ENCODE results near the gene OTULIN. TPM values are rescaled to one million over a fixed set of nuclear protein-coding genes. Genes with fewer than 3 reads are reported as not detected.
A peak's percentile ranks its signal among the peaks of the same experiment; 100 is the strongest.

Gene OTULIN
- total and polyA plus RNA-seq, 2 of the 13 experiments (the other 11 are each of a cell fraction or from before 2014, with no cell fraction given): 7.0 to 34.8 TPM

DNA sequence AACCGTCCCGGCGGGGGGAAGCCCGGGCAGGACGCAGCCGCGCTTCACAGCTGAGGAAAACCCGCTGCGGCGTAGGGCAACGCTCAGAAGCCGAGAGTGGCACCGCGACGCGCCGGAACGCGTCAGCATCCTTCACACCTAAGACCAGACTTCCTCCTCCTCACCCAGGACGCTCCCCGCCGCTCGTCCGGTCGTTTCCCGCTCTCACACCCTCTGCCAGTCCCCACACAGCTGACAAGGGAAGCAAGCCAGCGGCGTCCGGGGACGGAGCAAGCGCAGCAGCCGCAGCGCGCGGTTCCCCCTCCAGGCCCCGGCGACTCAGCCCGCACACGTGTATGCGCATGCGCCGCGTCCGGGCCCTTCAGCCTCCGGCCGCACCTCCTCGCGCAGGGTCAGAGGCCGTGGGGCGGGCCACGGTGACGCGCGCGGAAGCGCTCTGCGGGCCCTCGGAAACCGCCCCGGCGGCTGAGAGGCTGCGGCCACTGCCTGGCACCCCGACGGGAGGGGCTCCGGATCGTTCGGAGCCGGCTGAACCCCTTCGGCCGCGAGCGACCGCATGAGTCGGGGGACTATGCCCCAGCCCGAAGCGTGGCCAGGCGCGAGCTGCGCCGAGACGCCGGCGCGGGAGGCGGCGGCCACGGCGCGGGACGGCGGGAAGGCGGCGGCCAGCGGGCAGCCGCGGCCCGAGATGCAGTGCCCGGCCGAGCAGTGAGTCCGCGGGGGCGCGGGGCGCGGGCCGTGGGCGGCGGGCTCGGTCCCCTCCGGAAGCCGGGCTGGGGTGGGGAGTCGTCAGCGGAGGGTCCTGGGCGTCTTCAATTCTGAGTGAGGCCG, at the start of gene OTULIN (continued):
- TF ChIP-seq, protein P1, sequence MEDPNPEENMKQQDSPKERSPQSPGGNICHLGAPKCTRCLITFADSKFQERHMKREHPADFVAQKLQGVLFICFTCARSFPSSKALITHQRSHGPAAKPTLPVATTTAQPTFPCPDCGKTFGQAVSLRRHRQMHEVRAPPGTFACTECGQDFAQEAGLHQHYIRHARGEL (CRISPR knock-in tag; IDR thresholded peaks at IDR 0.05): peak; percentile 90
- TF ChIP-seq ZNF562 (CRISPR knock-in tag; IDR thresholded peaks at IDR 0.05; ENCODE audit: borderline replicate concordance) (no peak), ZNF670 (CRISPR knock-in tag; IDR thresholded peaks at IDR 0.05; ENCODE audit: borderline replicate concordance) (no peak), FOXM1 (CRISPR knock-in tag; IDR thresholded peaks at IDR 0.05) (no peak), RFXAP (CRISPR knock-in tag; IDR thresholded peaks at IDR 0.05; ENCODE audit: borderline replicate concordance) (no peak), FOXK2 (IDR thresholded peaks at IDR 0.05) (no peak), ZFP41 (CRISPR knock-in tag; IDR thresholded peaks at IDR 0.05; ENCODE audit: borderline replicate concordance) (peak; percentile 56; the same call in 1 of the 2 replicates), ZSCAN9 (CRISPR knock-in tag; IDR thresholded peaks at IDR 0.05; ENCODE audit: borderline replicate concordance) (peak; percentile 74), RFX3 (CRISPR knock-in tag; IDR thresholded peaks at IDR 0.05) (no peak), ETV6 (CRISPR knock-in tag; conservative IDR thresholded peaks at IDR 0.05) (no peak; the same call in 1 of the 2 replicates), ZNF737 (CRISPR knock-in tag; IDR thresholded peaks at IDR 0.05; ENCODE audit: borderline replicate concordance) (no peak), PRMT3 (CRISPR knock-in tag; IDR thresholded peaks at IDR 0.05; ENCODE audit: borderline replicate concordance, low read depth) (peak; percentile 45; the same call in 1 of the 2 replicates), ZNF121 (CRISPR knock-in tag; IDR thresholded peaks at IDR 0.05) (peak; percentile 72), ADNP (CRISPR knock-in tag; IDR thresholded peaks at IDR 0.05) (no peak), RNF2 (conservative IDR thresholded peaks at IDR 0.05; ENCODE audit: low read depth) (peak; percentile 95), ZNF768 (CRISPR knock-in tag; IDR thresholded peaks at IDR 0.05) (peak; percentile 72; the same call in 1 of the 2 replicates)
- TF ChIP-seq, protein P2, sequence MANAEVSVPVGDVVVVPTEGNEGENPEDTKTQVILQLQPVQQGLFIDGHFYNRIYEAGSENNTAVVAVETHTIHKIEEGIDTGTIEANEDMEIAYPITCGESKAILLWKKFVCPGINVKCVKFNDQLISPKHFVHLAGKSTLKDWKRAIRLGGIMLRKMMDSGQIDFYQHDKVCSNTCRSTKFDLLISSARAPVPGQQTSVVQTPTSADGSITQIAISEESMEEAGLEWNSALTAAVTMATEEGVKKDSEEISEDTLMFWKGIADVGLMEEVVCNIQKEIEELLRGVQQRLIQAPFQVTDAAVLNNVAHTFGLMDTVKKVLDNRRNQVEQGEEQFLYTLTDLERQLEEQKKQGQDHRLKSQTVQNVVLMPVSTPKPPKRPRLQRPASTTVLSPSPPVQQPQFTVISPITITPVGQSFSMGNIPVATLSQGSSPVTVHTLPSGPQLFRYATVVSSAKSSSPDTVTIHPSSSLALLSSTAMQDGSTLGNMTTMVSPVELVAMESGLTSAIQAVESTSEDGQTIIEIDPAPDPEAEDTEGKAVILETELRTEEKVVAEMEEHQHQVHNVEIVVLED (CRISPR knock-in tag; IDR thresholded peaks at IDR 0.05; ENCODE audit: borderline replicate concordance): peak; percentile 88
- TF ChIP-seq, protein P3, sequence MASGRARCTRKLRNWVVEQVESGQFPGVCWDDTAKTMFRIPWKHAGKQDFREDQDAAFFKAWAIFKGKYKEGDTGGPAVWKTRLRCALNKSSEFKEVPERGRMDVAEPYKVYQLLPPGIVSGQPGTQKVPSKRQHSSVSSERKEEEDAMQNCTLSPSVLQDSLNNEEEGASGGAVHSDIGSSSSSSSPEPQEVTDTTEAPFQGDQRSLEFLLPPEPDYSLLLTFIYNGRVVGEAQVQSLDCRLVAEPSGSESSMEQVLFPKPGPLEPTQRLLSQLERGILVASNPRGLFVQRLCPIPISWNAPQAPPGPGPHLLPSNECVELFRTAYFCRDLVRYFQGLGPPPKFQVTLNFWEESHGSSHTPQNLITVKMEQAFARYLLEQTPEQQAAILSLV (CRISPR knock-in tag; IDR thresholded peaks at IDR 0.05; ENCODE audit: borderline replicate concordance): peak; percentile 97
- TF ChIP-seq, protein P4, sequence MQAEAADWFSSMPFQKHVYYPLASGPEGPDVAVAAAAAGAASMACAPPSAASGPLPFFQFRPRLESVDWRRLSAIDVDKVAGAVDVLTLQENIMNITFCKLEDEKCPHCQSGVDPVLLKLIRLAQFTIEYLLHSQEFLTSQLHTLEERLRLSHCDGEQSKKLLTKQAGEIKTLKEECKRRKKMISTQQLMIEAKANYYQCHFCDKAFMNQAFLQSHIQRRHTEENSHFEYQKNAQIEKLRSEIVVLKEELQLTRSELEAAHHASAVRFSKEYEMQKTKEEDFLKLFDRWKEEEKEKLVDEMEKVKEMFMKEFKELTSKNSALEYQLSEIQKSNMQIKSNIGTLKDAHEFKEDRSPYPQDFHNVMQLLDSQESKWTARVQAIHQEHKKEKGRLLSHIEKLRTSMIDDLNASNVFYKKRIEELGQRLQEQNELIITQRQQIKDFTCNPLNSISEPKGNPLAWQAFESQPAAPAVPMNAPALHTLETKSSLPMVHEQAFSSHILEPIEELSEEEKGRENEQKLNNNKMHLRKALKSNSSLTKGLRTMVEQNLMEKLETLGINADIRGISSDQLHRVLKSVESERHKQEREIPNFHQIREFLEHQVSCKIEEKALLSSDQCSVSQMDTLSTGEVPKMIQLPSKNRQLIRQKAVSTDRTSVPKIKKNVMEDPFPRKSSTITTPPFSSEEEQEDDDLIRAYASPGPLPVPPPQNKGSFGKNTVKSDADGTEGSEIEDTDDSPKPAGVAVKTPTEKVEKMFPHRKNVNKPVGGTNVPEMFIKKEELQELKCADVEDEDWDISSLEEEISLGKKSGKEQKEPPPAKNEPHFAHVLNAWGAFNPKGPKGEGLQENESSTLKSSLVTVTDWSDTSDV (CRISPR knock-in tag; IDR thresholded peaks at IDR 0.05): no peak
- TF ChIP-seq, protein P5, sequence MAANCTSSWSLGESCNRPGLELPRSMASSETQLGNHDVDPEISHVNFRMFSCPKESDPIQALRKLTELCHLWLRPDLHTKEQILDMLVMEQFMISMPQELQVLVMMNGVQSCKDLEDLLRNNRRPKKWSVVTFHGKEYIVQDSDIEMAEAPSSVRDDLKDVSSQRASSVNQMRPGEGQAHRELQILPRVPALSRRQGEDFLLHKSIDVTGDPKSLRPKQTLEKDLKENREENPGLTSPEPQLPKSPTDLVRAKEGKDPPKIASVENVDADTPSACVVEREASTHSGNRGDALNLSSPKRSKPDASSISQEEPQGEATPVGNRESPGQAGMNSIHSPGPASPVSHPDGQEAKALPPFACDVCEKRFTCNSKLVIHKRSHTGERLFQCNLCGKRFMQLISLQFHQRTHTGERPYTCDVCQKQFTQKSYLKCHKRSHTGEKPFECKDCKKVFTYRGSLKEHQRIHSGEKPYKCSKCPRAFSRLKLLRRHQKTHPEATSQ (CRISPR knock-in tag; IDR thresholded peaks at IDR 0.05; ENCODE audit: borderline replicate concordance): 0 out of 2 replicates have a peak, but pooled peaks have one; percentile 62

Data from HepG2 (cell line).